Stimulated activated CD8-positive, alpha-beta memory T cell treated with anti-CD3 and anti-CD28 coated beads, Interleukin-15, amount 100 ng/mL, for 48 hours (primary cell): ENCODE data around the gene PHACTR1.
"Not testable (repeated sequence)": the region's sequence is repeated elsewhere in the genome, so short reads cannot be mapped to it uniquely, and the experiment has no call there.

Experiments used
- DNase-seq, 2 donors: peaks; one replicate each; pipeline ENCODE4 v3.0.0-alpha.2; 2020; ENCODE audit warnings: low read depth in 2 of 2

Gene PHACTR1

GRCh38 chr6:12749531-12750379 lies 33.2 kb downstream of the PHACTR1 start:
- DNase-seq: no peak

DNA sequence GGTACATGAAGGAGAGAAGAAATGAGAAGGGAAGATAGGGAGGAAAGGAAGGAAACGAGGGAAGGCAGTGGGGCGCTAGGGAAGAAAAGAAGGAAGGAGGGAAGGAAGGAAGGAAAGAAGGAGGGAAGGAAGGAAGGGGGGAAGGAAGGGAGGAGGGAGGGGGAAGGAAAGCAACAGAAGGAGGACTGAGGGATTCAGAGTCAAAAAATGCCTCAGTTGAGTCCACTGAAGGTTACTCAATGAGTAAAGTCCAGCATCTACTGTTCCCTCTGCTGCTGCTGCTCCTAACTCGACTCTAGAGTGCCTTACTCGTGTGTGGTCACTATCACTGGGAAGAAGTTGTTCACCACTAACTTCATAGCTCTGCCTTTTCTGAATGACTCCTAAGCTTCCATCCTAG lies 33.8 kb downstream of the PHACTR1 start:
- no peak for DNase-seq

GRCh38 chr6:12751694-12752325 lies 35.2 kb downstream of the PHACTR1 start:
- no peak for DNase-seq

GRCh38 chr6:12753036-12753435 lies 36.5 kb downstream of the PHACTR1 start:
- DNase-seq: no peak

- no peak for DNase-seq
Measured at GRCh38 chr6:12760226-12760625, 43.7 kb downstream of the PHACTR1 start.

DNA sequence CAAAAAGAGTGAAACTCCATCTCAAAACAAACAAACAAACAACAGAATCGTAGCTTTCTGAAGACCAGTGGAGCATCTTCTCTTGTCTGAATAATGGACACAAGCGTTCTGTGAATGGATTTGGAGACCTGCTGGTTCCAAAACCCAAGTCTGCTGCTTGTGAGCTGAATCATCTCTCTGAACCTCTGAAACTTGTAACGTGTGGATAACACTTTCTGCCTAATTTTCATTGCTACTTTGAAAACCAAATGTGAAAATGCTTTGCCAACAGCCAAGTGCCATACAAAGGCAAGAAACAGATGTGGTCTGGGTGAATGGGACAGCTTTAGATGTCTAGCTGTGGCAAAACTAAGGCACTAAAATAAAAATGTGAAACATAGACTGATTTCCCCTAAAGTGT lies 44.3 kb downstream of the PHACTR1 start:
- no peak for DNase-seq

GRCh38 chr6:12761376-12762115 lies 45.0 kb downstream of the PHACTR1 start:
- DNase-seq: no peak

- not testable (repeated sequence) for DNase-seq
Measured at GRCh38 chr6:12762731-12763434, 46.3 kb downstream of the PHACTR1 start.

DNA sequence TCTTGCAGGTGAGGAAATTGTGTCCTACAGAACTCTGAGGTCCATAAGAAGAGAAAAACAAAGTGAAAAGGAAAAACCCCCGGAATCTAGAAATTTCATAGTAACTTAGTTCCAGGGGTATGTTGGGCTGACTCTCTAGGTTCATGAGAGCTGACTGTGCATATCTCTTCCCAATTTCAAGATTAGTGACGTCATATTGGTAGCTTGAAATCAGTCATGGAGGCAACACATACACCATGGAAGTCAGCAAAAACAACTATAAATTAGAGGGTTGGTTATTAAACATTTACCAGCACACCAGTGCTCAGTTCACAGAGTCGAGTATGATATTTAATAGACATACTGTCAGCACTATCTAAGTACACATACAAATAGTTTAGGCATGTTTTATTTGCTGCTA lies 49.8 kb downstream of the PHACTR1 start:
- DNase-seq: no peak

DNA sequence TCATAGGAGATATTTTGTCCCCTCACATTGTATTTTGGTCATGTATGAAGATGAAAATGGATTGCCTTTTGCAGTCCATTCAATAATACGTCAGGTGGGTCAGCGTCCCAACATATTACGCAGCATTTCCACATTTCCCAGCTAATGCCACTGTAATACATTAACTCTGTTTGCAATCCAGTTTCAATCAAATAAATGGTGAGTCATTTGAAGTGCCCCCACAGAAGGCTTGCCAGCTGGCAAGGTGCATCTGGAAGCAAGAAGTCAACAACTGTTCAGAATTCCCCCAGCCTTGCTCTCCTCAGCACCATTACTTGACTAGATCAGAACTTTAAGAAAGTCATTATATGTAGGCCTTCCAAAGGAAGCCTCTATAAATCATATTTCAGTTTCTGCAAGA lies 50.4 kb downstream of the PHACTR1 start:
- no peak for DNase-seq

DNA sequence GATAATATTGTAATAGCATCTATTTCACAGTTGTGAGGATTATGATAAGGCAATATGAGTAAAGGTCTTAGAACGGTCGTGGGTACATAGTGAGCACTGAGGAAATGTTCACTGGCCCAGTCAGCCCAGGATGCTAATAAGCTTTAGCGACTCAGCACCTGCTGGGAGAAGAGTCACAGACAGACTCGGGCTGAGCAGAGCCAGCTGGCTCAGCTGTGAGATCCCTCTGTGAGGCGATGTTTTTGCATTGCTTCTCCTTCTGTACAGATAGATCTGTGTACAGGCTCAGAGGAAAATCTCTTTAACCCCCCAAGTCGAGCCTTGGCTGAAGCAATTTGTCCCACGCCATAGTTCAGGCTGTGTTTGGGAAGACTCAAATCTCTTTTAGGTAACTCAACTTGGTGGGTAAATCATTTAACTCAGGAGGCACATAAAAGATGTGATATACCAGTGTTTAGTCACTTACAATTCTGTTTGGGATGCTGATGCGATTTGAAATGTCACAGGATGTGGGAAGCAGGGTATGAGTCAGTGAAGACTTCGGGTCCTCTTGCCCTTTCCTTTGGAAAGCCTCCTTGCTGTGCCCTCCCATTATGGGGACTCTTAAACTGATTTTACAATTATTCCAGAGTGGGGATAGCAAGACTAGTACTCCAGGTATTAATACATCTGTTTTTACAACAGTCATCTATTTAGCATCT lies 53.1 kb downstream of the PHACTR1 start:
- no peak for DNase-seq

DNA sequence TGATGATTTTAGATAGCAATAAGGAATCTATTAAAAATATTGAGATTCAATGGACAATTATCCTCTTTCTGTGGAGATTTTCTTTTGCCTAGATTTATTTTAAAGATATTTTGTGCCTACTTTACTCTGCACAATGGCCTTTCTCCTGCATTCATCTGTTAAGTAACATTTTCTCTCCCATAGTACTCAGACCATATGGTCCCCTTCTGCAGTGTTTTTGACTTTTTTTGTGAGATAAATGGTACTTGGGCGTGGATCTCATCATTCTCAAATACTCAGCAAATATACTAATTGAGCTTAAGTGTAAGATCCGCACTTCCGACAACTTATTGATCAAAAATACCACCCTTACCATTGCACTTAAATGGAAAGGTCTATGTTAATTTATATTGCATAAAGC lies 55.8 kb downstream of the PHACTR1 start:
- DNase-seq: no peak

- no peak for DNase-seq
Measured at GRCh38 chr6:12776291-12776690, 59.7 kb downstream of the PHACTR1 start.

GRCh38 chr6:12779772-12780171 lies 63.2 kb downstream of the PHACTR1 start:
- no peak for DNase-seq

DNA sequence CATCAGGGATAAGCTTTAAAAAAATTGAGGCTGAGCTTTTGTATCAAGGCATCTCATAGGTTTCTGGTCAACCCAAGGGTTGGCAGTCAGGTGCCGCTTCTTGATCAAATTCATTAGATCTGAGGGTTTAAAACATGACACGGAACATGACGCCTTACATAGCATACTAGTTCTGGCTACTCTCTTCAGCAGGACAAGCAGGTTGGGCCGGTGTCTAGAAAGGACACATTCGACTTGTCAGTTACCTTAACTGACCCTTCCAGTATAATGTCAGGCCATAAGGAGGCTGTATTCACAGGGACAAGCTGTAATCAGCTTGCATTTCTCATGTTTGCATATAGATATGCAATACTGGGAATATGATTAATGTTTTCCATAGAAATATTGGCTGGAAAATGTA lies 65.6 kb downstream of the PHACTR1 start:
- no peak for DNase-seq

DNA sequence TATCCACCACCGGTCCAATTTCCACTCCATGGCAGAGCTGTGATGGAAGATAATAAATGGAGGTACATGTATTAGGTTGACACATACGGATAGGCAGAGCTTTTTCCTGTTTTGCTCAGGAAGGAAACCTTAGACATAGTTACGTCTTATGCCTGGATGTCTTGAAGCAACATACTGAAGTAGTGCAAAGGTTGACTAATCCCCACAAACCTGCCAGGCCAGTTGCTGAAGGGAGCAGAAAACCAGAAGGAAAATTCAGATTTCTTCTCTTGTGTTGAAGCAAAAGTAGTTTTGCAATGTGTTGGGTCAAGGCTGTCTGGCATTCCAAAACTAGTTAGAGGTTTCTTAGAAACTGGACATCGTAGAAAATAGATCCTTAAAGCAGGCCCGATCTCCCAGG lies 68.7 kb downstream of the PHACTR1 start:
- no peak for DNase-seq

GRCh38 chr6:12785921-12786320 lies 69.4 kb downstream of the PHACTR1 start:
- no peak for DNase-seq

DNA sequence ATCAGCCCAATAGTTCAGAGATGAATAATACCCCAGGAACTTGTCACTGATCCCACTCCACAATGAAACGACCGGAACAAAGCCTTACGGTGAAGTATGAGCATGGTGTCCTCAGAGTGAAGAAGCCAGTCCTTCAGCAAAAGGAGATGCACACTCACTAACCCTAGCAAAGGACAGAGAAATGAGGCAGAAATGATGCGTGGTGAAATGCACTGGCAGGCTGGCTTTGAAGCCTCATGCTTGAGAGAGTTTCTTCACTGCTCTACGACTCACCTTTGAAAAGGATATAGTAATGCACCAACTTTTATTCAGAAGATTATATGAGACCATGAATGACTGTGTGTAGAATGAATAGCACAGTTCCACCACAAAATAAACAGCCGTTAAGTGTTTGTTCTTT lies 74.8 kb downstream of the PHACTR1 start:
- no peak for DNase-seq

- no peak for DNase-seq
Measured at GRCh38 chr6:12798326-12798725, 81.8 kb downstream of the PHACTR1 start.

GRCh38 chr6:12800120-12800519 lies 83.6 kb downstream of the PHACTR1 start:
- DNase-seq: no peak

DNA sequence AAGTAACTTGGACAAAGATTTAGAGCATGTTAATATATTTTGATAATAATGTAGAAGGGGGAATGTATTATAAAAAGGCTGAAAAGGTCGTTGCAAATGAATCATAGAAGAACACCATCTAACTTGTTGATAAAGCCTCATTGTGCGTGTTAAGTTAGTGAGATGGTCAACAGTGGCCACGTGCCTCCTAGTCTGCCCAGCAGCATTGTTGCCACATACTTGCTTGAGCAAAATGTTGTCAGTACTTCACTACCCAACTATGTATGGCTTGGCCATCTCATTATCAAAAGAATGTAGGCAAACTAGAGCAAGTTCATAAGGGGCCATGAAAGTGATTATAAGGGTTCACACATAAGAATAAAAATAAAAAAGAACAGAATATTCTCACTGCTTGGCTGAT lies 84.6 kb downstream of the PHACTR1 start:
- DNase-seq: no peak
